ENCODE data around the gene BTN1A1. TPM values are rescaled to one million over a fixed set of nuclear protein-coding genes. Genes with fewer than 3 reads are reported as not detected.
A peak's percentile ranks its signal among the peaks of the same experiment; 100 is the strongest.
"Not testable (repeated sequence)": the region's sequence is repeated elsewhere in the genome, so short reads cannot be mapped to it uniquely, and the experiment has no call there.

BTN1A1 gene
- total RNA-seq, 1 donor from 2014 or later, result not detected

DNA sequence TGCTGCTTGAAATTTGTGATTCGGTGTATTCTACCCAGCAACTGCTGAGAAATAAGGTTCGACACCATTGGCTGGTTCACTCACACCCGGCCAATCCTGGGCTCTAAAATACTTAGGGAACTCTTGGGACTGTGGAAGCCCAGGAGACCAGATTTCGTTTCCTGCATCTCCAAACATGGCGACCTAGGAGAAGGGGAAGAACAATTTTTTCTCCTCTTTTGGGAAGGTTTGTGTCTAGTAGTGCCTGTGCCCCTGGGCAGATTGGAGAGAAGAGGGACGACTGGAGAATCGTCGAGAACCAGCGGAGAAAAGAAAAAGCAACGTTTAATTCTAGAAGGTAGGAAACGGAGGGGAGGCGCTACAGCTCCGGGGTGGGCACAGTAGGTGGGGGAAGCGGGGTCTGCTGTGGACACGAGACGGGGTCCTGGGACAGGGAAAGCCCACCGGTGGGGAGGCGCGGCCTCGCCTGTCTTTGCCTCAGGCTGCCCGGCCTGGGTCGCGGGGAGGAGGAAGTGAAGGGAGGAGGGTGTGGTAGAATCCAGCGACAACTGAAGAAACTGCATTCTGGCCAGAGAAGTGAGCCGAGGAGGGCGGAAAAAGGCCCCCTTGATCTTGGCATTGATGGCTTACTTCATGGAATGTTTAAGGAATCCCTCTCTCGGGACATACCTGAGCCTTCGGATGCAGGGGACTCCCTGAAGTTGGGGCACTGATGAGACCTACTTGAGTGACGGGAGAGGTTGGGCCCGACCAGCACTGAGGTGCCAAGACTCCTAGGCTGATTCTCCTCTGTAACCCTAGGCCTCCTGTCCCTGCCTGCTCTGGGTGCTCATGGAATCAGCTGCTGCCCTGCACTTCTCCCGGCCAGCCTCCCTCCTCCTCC lies 42.1 kb upstream of the BTN1A1 start, which contains the start of gene BTN2A1:
TSS of gene BTN2A1 (plus strand) at position 150 of the 883 bp plus-strand sequence. CDS start at position 832, 682 bp downstream.
- TF ChIP-seq, protein P1, sequence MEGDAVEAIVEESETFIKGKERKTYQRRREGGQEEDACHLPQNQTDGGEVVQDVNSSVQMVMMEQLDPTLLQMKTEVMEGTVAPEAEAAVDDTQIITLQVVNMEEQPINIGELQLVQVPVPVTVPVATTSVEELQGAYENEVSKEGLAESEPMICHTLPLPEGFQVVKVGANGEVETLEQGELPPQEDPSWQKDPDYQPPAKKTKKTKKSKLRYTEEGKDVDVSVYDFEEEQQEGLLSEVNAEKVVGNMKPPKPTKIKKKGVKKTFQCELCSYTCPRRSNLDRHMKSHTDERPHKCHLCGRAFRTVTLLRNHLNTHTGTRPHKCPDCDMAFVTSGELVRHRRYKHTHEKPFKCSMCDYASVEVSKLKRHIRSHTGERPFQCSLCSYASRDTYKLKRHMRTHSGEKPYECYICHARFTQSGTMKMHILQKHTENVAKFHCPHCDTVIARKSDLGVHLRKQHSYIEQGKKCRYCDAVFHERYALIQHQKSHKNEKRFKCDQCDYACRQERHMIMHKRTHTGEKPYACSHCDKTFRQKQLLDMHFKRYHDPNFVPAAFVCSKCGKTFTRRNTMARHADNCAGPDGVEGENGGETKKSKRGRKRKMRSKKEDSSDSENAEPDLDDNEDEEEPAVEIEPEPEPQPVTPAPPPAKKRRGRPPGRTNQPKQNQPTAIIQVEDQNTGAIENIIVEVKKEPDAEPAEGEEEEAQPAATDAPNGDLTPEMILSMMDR (IDR thresholded peaks at IDR 0.05; ENCODE audit: insufficient read depth, low read depth, low read length), result no peak
- TF ChIP-seq EZH2 (IDR thresholded peaks at IDR 0.05; ENCODE audit: insufficient read depth, low read length), result no peak
- peaks cover 15% of the 10 kb centered on the region for H3K4me1 ChIP-seq (ENCODE audit: insufficient read depth, low read length)
- H3K4me1 Mint-ChIP-seq (ENCODE audit: low read depth, unreplicated experiment), result peaks cover 17% of the 10 kb centered on the region
- peaks cover 17% of the 10 kb centered on the region for H3K36me3 ChIP-seq (ENCODE audit: insufficient read depth, low read length)
- peaks cover 21% of the 10 kb centered on the region for H3K36me3 Mint-ChIP-seq (ENCODE audit: low read depth, unreplicated experiment)
- DNase-seq (ENCODE audit: low read depth), result peak; percentile 87
- H2AFZ ChIP-seq (ENCODE audit: low read depth, low read length), result peak within 1 kb of the TSS; percentile 92
- peaks cover 47% of the 10 kb centered on the region for H3K79me2 ChIP-seq (ENCODE audit: insufficient read depth, low read length)
- H3K27ac ChIP-seq (ENCODE audit: low read depth, low read length), result peak within 1 kb of the TSS; percentile 89
- peaks cover 4% of the 10 kb centered on the region for H3K27me3 Mint-ChIP-seq (ENCODE audit: low read depth, unreplicated experiment)
- no peaks in the 10 kb centered on the region for H3K9me3 Mint-ChIP-seq (ENCODE audit: unreplicated experiment)
- no peaks in the 10 kb centered on the region for H3K9me3 ChIP-seq (ENCODE audit: insufficient read depth, low read depth, low read length)
- FAIRE-seq, result no peak
- no peaks in the 10 kb centered on the region for H3K27me3 ChIP-seq (ENCODE audit: insufficient read depth, low read length)
- peak within 1 kb of the TSS; percentile 100 for H3K4me3 Mint-ChIP-seq (ENCODE audit: unreplicated experiment)
- peak within 1 kb of the TSS; percentile 100 for H3K27ac Mint-ChIP-seq (ENCODE audit: unreplicated experiment)
- peak within 1 kb of the TSS; percentile 82 for H3K4me3 ChIP-seq (ENCODE audit: insufficient read depth, low read depth, low read length)
- peak within 1 kb of the TSS; percentile 84 for H3K4me2 ChIP-seq (ENCODE audit: low read length)
- H4K20me1 ChIP-seq (ENCODE audit: insufficient read depth, low read length), result peaks cover 26% of the 10 kb centered on the region
- peak within 1 kb of the TSS; percentile 94 for H3K9ac ChIP-seq (ENCODE audit: low read length)

DNA sequence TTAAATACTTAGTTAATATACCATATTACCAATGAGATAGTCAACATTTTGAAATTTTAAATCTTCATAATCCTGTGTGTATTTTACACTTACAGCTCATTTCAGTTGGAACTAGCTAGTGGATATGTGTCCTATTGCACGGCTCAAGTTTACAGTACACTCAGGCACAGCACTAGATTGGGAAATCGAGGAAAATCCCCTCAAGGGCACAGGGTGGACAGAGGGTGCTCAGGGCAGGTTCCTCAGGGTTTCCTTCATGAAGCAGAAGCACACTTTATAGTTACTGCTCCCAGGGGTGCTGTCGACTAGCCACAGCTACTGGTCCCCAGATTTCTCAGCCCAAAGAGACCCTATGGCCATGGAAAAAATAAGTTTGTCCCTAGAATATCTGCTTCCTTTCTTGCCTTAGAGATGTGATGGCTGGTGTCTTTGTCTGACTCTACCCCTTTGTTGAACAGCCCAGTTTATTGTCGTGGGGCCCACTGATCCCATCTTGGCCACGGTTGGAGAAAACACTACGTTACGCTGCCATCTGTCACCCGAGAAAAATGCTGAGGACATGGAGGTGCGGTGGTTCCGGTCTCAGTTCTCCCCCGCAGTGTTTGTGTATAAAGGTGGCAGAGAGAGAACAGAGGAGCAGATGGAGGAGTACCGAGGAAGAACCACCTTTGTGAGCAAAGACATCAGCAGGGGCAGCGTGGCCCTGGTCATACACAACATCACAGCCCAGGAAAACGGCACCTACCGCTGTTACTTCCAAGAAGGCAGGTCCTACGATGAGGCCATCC lies 40.9 kb upstream of the BTN1A1 start:
- no peak for TF ChIP-seq EZH2 (IDR thresholded peaks at IDR 0.05; ENCODE audit: insufficient read depth, low read length)
- TF ChIP-seq, protein P1 (IDR thresholded peaks at IDR 0.05; ENCODE audit: insufficient read depth, low read depth, low read length), result no peak
- Histone ChIP-seq H3K9ac (ENCODE audit: low read length) (no peak overlapping the region), H3K27ac (ENCODE audit: low read depth, low read length) (no peak overlapping the region), H3K27me3 (ENCODE audit: insufficient read depth, low read length) (no peaks in the 10 kb centered on the region), H3K4me3 (ENCODE audit: insufficient read depth, low read depth, low read length) (peak overlapping the region; percentile 82), H2AFZ (ENCODE audit: low read depth, low read length) (no peak overlapping the region), H3K4me2 (ENCODE audit: low read length) (peak overlapping the region; percentile 71), H3K79me2 (ENCODE audit: insufficient read depth, low read length) (peaks cover 51% of the 10 kb centered on the region), H4K20me1 (ENCODE audit: insufficient read depth, low read length) (peaks cover 26% of the 10 kb centered on the region), H3K36me3 (ENCODE audit: insufficient read depth, low read length) (peaks cover 26% of the 10 kb centered on the region), H3K9me3 (ENCODE audit: insufficient read depth, low read depth, low read length) (no peaks in the 10 kb centered on the region), H3K4me1 (ENCODE audit: insufficient read depth, low read length) (peaks cover 15% of the 10 kb centered on the region)
- Mint-ChIP-seq H3K4me1 (ENCODE audit: low read depth, unreplicated experiment) (peaks cover 17% of the 10 kb centered on the region), H3K9me3 (ENCODE audit: unreplicated experiment) (no peaks in the 10 kb centered on the region), H3K36me3 (ENCODE audit: low read depth, unreplicated experiment) (peaks cover 30% of the 10 kb centered on the region), H3K27me3 (ENCODE audit: low read depth, unreplicated experiment) (no peaks in the 10 kb centered on the region), H3K4me3 (ENCODE audit: unreplicated experiment) (peak overlapping the region; percentile 67), H3K27ac (ENCODE audit: unreplicated experiment) (peak overlapping the region; percentile 15)
- FAIRE-seq, result no peak
- no peak for DNase-seq (ENCODE audit: low read depth)

DNA sequence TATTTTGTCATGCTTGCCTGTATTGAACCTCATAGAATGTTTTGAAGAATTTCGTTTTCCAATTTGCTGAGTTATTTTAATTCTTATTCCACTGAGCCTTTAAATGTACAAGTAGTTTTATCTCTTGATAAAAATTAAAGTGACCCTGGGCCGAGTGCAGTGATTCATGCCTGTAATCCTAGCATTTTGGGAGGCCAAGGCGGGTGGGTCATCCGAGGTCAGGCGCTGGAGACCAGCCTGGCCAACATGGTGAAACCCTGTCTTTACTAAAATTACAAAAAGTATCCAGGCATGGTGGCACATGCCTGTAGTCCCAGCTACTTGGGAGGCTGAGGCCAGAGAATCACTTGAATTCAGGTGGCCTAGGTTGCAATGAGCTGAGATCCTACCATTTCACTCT lies 38.8 kb upstream of the BTN1A1 start:
- H3K27me3 Mint-ChIP-seq (ENCODE audit: low read depth, unreplicated experiment); H3K27ac Mint-ChIP-seq (ENCODE audit: unreplicated experiment); H3K9me3 Mint-ChIP-seq (ENCODE audit: unreplicated experiment); H3K27ac ChIP-seq (ENCODE audit: low read depth, low read length); H3K4me3 Mint-ChIP-seq (ENCODE audit: unreplicated experiment); H3K27me3 ChIP-seq (ENCODE audit: insufficient read depth, low read length); H2AFZ ChIP-seq (ENCODE audit: low read depth, low read length); H3K9ac ChIP-seq (ENCODE audit: low read length); FAIRE-seq; H3K4me3 ChIP-seq (ENCODE audit: insufficient read depth, low read depth, low read length); DNase-seq (ENCODE audit: low read depth); H3K9me3 ChIP-seq (ENCODE audit: insufficient read depth, low read depth, low read length): not testable (repeated sequence)
- Mint-ChIP-seq H3K4me1 (ENCODE audit: low read depth, unreplicated experiment) (peaks cover 17% of the 10 kb centered on the region), H3K36me3 (ENCODE audit: low read depth, unreplicated experiment) (peaks cover 42% of the 10 kb centered on the region)
- Histone ChIP-seq H3K4me1 (ENCODE audit: insufficient read depth, low read length) (peaks cover 15% of the 10 kb centered on the region), H3K36me3 (ENCODE audit: insufficient read depth, low read length) (peaks cover 44% of the 10 kb centered on the region), H4K20me1 (ENCODE audit: insufficient read depth, low read length) (peaks cover 32% of the 10 kb centered on the region), H3K79me2 (ENCODE audit: insufficient read depth, low read length) (peaks cover 51% of the 10 kb centered on the region), H3K4me2 (ENCODE audit: low read length) (peak overlapping the region; percentile 49)

All from astrocyte (in vitro differentiated cells and primary cell).